K562 (cell line): ENCODE results near the gene LRPAP1. TPM values are rescaled to one million over a fixed set of nuclear protein-coding genes. Genes with fewer than 3 reads are reported as not detected.

Source experiments
- ATAC-seq: fragments of 200-7000 bp; cut with Tn5 transposase; 3 replicates; pipeline ENCODE4 v1.9.1; 2020; ENCODE audit warnings: moderate library complexity
- BruUV-seq: library from RNA; stranded (reverse); fragments of 400-500 nt; replicated peaks from 2 replicates; lab custom pipeline; 2021; lab: Mats Ljungman, UMichigan
- CTCF ChIA-PET: fragments of 300-600 bp; formaldehyde crosslinking; extraction: SDS; loops from one replicate; lab custom pipeline; 2021; ENCODE audit warnings: low intra/inter-chr PET ratio; lab: Yijun Ruan, JAX
- POLR2A ChIA-PET: fragments of 300-600, 350-650 bp; sonication (Branson Sonifier 250); formaldehyde crosslinking; extraction: SDS; loops from one replicate; lab custom pipeline; 2021; ENCODE audit warnings: antibody characterized with exemption, inconsistent platforms; lab: Yijun Ruan, JAX
- DNase-seq, 4 experiments: peaks; one replicate each; pipeline versions ENCODE4 v3.0.0 to v3.0.0-alpha.2; 2011 to 2018; ENCODE audit warnings: low spot score in 3 of 4, mixed read lengths in 3 of 4; ENCODE audit errors: extremely low read depth in 1 of 4
- FAIRE-seq: peaks from 2 replicates; lab custom pipeline; 2011; peaks lifted over from hg19 to GRCh38; lab: Jason Lieb, UNC
- H2AFZ ChIP-seq: 2 replicates; pipeline ENCODE4 v1.6.0; 2011; ENCODE audit warnings: low read depth, low read length, control low read depth, inconsistent platforms
- H3K27ac ChIP-seq: fragments of 200-600 bp; 3 replicates; pipeline ENCODE4 v1.8.0; 2011; ENCODE audit warnings: low read depth, mild to moderate bottlenecking, control low read depth, inconsistent platforms, low read length, moderate library complexity, mixed read lengths; ENCODE audit errors: extremely low read depth
- H3K27me3 ChIP-seq, 2 experiments: fragments of 300-600 bp in 1 of 2; 2 replicates in 1 of 2; 3 replicates in 1 of 2; pipeline versions ENCODE4 v1.6.0 to v1.8.0; 2011; ENCODE audit warnings: inconsistent platforms in 2 of 2, low read length in 2 of 2, mild to moderate bottlenecking in 1 of 2, mixed read lengths in 1 of 2, moderate library complexity in 1 of 2; ENCODE audit not compliant: control insufficient read depth in 2 of 2, insufficient read depth in 2 of 2
- H3K36me3 ChIP-seq: fragments of 300-600 bp; 3 replicates; pipeline ENCODE4 v1.8.0; 2011; ENCODE audit warnings: mild to moderate bottlenecking, low read length, inconsistent platforms; ENCODE audit not compliant: control insufficient read depth, insufficient read depth
- H3K4me1 ChIP-seq, 2 experiments: fragments of 200-600 bp in 1 of 2; replicated peaks in 1 of 2; 2 replicates in 1 of 2; 3 replicates in 1 of 2; pipeline versions ENCODE4 v1.5.1 to v1.8.0; 2011; ENCODE audit warnings: inconsistent platforms in 2 of 2, low read length in 2 of 2, mild to moderate bottlenecking in 1 of 2, mixed read lengths in 1 of 2, moderate library complexity in 1 of 2; ENCODE audit not compliant: control insufficient read depth in 2 of 2, insufficient read depth in 2 of 2
- H3K4me2 ChIP-seq: 2 replicates; pipeline ENCODE4 v1.6.1; 2011; ENCODE audit warnings: low read length, control low read depth, inconsistent platforms, mixed read lengths; ENCODE audit not compliant: insufficient read depth
- H3K4me3 ChIP-seq: fragments of 200-600 bp; sonication (generic), shearing (Covaris generic); 2 replicates; pipeline ENCODE4 v1.5.1; 2016; ENCODE audit warnings: control low read depth, inconsistent platforms
- H3K79me2 ChIP-seq: fragments of 200-600 bp; 3 replicates; pipeline ENCODE4 v1.8.0; 2011; ENCODE audit warnings: low read length, inconsistent platforms; ENCODE audit not compliant: control insufficient read depth, insufficient read depth
- H3K9ac ChIP-seq, 2 experiments: 2 replicates each; pipeline versions ENCODE4 v1.6.0 to v1.6.1; 2011; ENCODE audit warnings: low read depth in 2 of 2, low read length in 2 of 2, control low read depth in 1 of 2, inconsistent platforms in 1 of 2, mild to moderate bottlenecking in 1 of 2, mixed read lengths in 1 of 2; ENCODE audit not compliant: insufficient read depth in 1 of 2
- H3K9me1 ChIP-seq: one replicate; pipeline ENCODE4 v1.6.0; 2011; ENCODE audit warnings: inconsistent platforms, mild to moderate bottlenecking, low read length, moderate library complexity; ENCODE audit not compliant: control insufficient read depth, insufficient read depth
- H3K9me3 ChIP-seq: replicated peaks from 2 replicates; pipeline ENCODE4 v1.5.1; 2011; ENCODE audit warnings: low read depth, low read length, inconsistent platforms; ENCODE audit not compliant: control insufficient read depth, insufficient read depth
- H4K20me1 ChIP-seq: replicated peaks from 2 replicates; pipeline ENCODE4 v1.6.1; 2011; ENCODE audit warnings: low read length, inconsistent platforms, mixed read lengths; ENCODE audit not compliant: control insufficient read depth, insufficient read depth
- C11orf30 ChIP-seq: fragments of 450-650 bp; IDR thresholded peaks from 2 replicates; pipeline ENCODE4 v1.6.1; 2016; ENCODE audit warnings: low read depth, mild to moderate bottlenecking
- POLR2G ChIP-seq: fragments of 200-400 bp; formaldehyde crosslinking; IDR thresholded peaks from 2 replicates; pipeline ENCODE4 v1.6.1; 2017; ENCODE audit warnings: low read depth, mild to moderate bottlenecking, antibody characterized with exemption, low read length, moderate library complexity
- YY1 ChIP-seq, 3 experiments: IDR thresholded peaks; 2 replicates each; pipeline ENCODE4 v1.6.1; 2011; ENCODE audit warnings: low read length in 2 of 3, mild to moderate bottlenecking in 2 of 3, moderate library complexity in 2 of 3, borderline replicate concordance in 1 of 3, control low read depth in 1 of 3, low read depth in 1 of 3; ENCODE audit not compliant: insufficient read depth in 3 of 3, insufficient replicate concordance in 2 of 3, control insufficient read depth in 1 of 3, insufficient read length in 1 of 3; ENCODE audit errors: extremely low read depth in 1 of 3
- ZNF316 ChIP-seq: fragments of 450-650 bp; IDR thresholded peaks from 2 replicates; pipeline ENCODE4 v1.6.1; 2016
- WGBS: fragments of 100-300 bp; shearing (Covaris generic); methylation state at CpG from one replicate; pipeline ENCODE4 v1.1.6; 2016; ENCODE audit warnings: low coverage, mixed read lengths; ENCODE audit not compliant: insufficient coverage; ENCODE audit errors: missing lambda C conversion rate; 5-methylcytosine and 5-hydroxymethylcytosine counted together
- in situ Hi-C: fragments of 300-500 bp; cut with MboI; formaldehyde crosslinking; loops from 4 replicates; pipeline ENCODE4 v1.15.0; 2018; ENCODE audit warnings: inconsistent platforms, mixed read lengths
- intact Hi-C: fragments of 100-400 bp; cut with micrococcal nuclease; formaldehyde crosslinking; loops from 2 replicates; pipeline ENCODE4 v1.14.2; 2022
- polyA plus RNA-seq, 8 experiments: library from polyadenylated mRNA; depleted of rRNA in 4 of 8; stranded (reverse) in 5 of 8; unstranded in 3 of 8; fragments of >200 nt; fragmentation: Nextera tagmentation in 2 of 8; fragmentation: Illumina TruSeq in 1 of 8; extraction: Ambion mirVana in 2 of 8; extraction: Trizol in 1 of 8; gene quantifications; 2 replicates each; pipeline versions ENCODE4 v1.2.1 to v1.2.3, GENCODE V29; 2011 to 2014; ENCODE audit warnings: inconsistent platforms in 1 of 8, missing spikeins in 1 of 8
- total RNA-seq, 7 experiments: library from RNA; depleted of rRNA in 6 of 7; stranded (reverse); fragments of >200 nt in 6 of 7; fragmentation: Illumina TruSeq in 2 of 7; extraction: Trizol in 2 of 7; gene quantifications; 2 replicates each; pipeline versions ENCODE4 v1.2.1 to v1.2.3, GENCODE V29; 2011 to 2021; ENCODE audit warnings: low replicate concordance in 1 of 7
- TF ChIP-seq, protein P1 (sequence below): IDR thresholded peaks from 2 replicates; pipeline ENCODE4 v1.6.1; 2011; ENCODE audit not compliant: insufficient read length; ENCODE audit errors: extremely low read depth

LRPAP1 gene
- total and polyA plus RNA-seq, 9 of the 15 experiments (the other 6 are each of a cell fraction or from before 2014, with no cell fraction given) = 1.1 to 75.5 (median 41.8) TPM

DNA sequence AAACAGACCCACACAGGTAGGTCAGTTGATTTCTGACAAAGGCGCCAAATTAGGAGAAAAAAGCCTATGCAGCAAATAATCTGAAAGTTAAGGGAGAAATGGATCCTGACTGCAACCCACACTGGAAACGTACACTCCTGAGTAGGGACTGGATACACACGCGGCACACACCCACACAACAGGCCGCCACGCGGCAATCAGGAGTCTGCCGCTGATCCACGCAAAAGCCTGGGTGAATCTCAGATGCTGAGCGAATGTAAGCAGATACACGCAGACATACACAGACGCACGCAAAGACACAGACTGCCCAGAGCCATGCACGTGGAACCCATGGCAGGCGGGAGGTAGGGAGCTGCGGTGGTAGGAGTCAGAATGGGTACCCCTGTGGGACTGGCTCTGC, 21.7 kb downstream of the LRPAP1 start:
- no peak for FAIRE-seq
- no peak for DNase-seq
- 89% methylated on average over 15 of the region's 16 CpGs for WGBS
- peaks cover 0 to 5% of the 10 kb centered on the region in 2 experiments; a peak in 1 of 5 replicates for H3K4me1 ChIP-seq
- no peaks in the 10 kb centered on the region; the same call in 1 of the 2 replicates for H4K20me1 ChIP-seq
- no peaks in the 10 kb centered on the region; a peak in 1 of 5 replicates for H3K27me3 ChIP-seq
- no peaks in the 10 kb centered on the region for H3K9me3 ChIP-seq
- ChIA-PET POLR2A (interaction anchor here (0.5 to 0.7 kb wide), 2 partner anchors 8 to 605 kb away, joined by 3 read pairs; no protein-coding TSS in a partner anchor), CTCF (no interaction called here)
- in situ Hi-C loops (no loop called here), intact Hi-C loops (no loop called here)
- H3K79me2 ChIP-seq = no peaks in the 10 kb centered on the region
- no peak overlapping the region for H3K4me3 ChIP-seq
- H3K9ac ChIP-seq = no peak overlapping the region
- no peak overlapping the region for H3K4me2 ChIP-seq
- H3K27ac ChIP-seq = no peak overlapping the region
- no peaks in the 10 kb centered on the region for H3K9me1 ChIP-seq
- TF ChIP-seq YY1 (IDR thresholded peaks at IDR 0.05; ENCODE audit: borderline replicate concordance in 1 of 3, control insufficient read depth in 1 of 3, extremely low read depth in 1 of 3, insufficient read depth in 3 of 3, insufficient read length in 1 of 3, insufficient replicate concordance in 2 of 3, low read depth in 1 of 3, low read length in 2 of 3) (no peak), C11orf30 (peak; percentile 25; the same call in 1 of the 2 replicates), ZNF316 (peak; percentile 35; the same call in 1 of the 2 replicates), POLR2G (0 out of 2 replicates have a peak, but pooled peaks have one; percentile 26)
- TF ChIP-seq, protein P1, sequence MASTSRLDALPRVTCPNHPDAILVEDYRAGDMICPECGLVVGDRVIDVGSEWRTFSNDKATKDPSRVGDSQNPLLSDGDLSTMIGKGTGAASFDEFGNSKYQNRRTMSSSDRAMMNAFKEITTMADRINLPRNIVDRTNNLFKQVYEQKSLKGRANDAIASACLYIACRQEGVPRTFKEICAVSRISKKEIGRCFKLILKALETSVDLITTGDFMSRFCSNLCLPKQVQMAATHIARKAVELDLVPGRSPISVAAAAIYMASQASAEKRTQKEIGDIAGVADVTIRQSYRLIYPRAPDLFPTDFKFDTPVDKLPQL = no peak
- peaks cover 86% of the 10 kb centered on the region; the same call in 2 of the 3 replicates for H3K36me3 ChIP-seq
- no peak overlapping the region for H2AFZ ChIP-seq
- no TSS peak for BruUV-seq
- ATAC-seq = no peak
